ENCODE measurements around the gene TBRG1. TPM values are rescaled to one million over a fixed set of nuclear protein-coding genes. Genes with fewer than 3 reads are reported as not detected.

Gene TBRG1
- total RNA-seq, 1 experiment from 2014 or later, result 24.8 TPM

- DNase-seq (ENCODE audit: low spot score), result no peak
Measured at GRCh38 chr11:124612567-124613246, 10.0 kb upstream of the TBRG1 start.

- no peak for DNase-seq (ENCODE audit: low spot score)
Measured at GRCh38 chr11:124618863-124619262, 3.8 kb upstream of the TBRG1 start.

GRCh38 chr11:124623861-124624525 lies 1.3 kb downstream of the TBRG1 start:
- DNase-seq (ENCODE audit: low spot score), result no peak

- no peak for DNase-seq (ENCODE audit: low spot score)
Measured at GRCh38 chr11:124625504-124626168, 3.0 kb downstream of the TBRG1 start.

GRCh38 chr11:124627546-124627945 lies 4.9 kb downstream of the TBRG1 start:
- DNase-seq (ENCODE audit: low spot score), result no peak

- DNase-seq (ENCODE audit: low spot score), result no peak
Measured at GRCh38 chr11:124629961-124630360, 7.3 kb downstream of the TBRG1 start.

- no peak for DNase-seq (ENCODE audit: low spot score)
Measured at GRCh38 chr11:124633355-124633754, 10.7 kb downstream of the TBRG1 start.

- no peak for DNase-seq (ENCODE audit: low spot score)
Measured at GRCh38 chr11:124635932-124636331, 13.3 kb downstream of the TBRG1 start.

- DNase-seq (ENCODE audit: low spot score), result no peak
Measured at GRCh38 chr11:124638500-124638899, 15.8 kb downstream of the TBRG1 start.

- DNase-seq (ENCODE audit: low spot score), result no peak
Measured at GRCh38 chr11:124639186-124639585, 16.5 kb downstream of the TBRG1 start.

- no peak for DNase-seq (ENCODE audit: low spot score)
Measured at GRCh38 chr11:124640666-124641065, 18.0 kb downstream of the TBRG1 start.

- DNase-seq (ENCODE audit: low spot score), result no peak
Measured at GRCh38 chr11:124642628-124643027, 20.0 kb downstream of the TBRG1 start.

GRCh38 chr11:124643042-124643604 lies 20.5 kb downstream of the TBRG1 start:
- no peak for DNase-seq (ENCODE audit: low spot score)

- DNase-seq (ENCODE audit: low spot score), result peak; percentile 59
Measured at GRCh38 chr11:124643605-124644425, 21.2 kb downstream of the TBRG1 start.

GRCh38 chr11:124644426-124645280 lies 22.0 kb downstream of the TBRG1 start:
- peak; percentile 75 for DNase-seq (ENCODE audit: low spot score)

GRCh38 chr11:124646148-124646547 lies 23.5 kb downstream of the TBRG1 start:
- no peak for DNase-seq (ENCODE audit: low spot score)

GRCh38 chr11:124648610-124649009 lies 25.9 kb downstream of the TBRG1 start:
- no peak for DNase-seq (ENCODE audit: low spot score)

GRCh38 chr11:124656774-124657630 lies 34.3 kb downstream of the TBRG1 start:
- DNase-seq (ENCODE audit: low spot score), result no peak

- no peak for DNase-seq (ENCODE audit: low spot score)
Measured at GRCh38 chr11:124657904-124658303, 35.2 kb downstream of the TBRG1 start.

- no peak for DNase-seq (ENCODE audit: low spot score)
Measured at GRCh38 chr11:124658501-124658900, 35.8 kb downstream of the TBRG1 start.
